GM12864 (cell line): ENCODE results near the gene MAFF.
"Not testable (repeated sequence)": the region's sequence is repeated elsewhere in the genome, so short reads cannot be mapped to it uniquely, and the experiment has no call there.

ENCODE experiments used
- DNase-seq: peaks from one replicate; pipeline ENCODE4 v3.0.0-alpha.2; 2011; ENCODE audit warnings: low read depth
- H3K4me3 ChIP-seq: 2 replicates; pipeline ENCODE4 v1.5.1; 2011; ENCODE audit warnings: mild to moderate bottlenecking, low read depth, low read length, control low read depth
- TF ChIP-seq, protein P1 (sequence below): IDR thresholded peaks from 2 replicates; pipeline ENCODE4 v1.5.1; 2011; ENCODE audit warnings: low read depth, mild to moderate bottlenecking, moderate library complexity, low read length, control low read depth, inconsistent platforms; ENCODE audit errors: missing control alignments

Gene MAFF

DNA sequence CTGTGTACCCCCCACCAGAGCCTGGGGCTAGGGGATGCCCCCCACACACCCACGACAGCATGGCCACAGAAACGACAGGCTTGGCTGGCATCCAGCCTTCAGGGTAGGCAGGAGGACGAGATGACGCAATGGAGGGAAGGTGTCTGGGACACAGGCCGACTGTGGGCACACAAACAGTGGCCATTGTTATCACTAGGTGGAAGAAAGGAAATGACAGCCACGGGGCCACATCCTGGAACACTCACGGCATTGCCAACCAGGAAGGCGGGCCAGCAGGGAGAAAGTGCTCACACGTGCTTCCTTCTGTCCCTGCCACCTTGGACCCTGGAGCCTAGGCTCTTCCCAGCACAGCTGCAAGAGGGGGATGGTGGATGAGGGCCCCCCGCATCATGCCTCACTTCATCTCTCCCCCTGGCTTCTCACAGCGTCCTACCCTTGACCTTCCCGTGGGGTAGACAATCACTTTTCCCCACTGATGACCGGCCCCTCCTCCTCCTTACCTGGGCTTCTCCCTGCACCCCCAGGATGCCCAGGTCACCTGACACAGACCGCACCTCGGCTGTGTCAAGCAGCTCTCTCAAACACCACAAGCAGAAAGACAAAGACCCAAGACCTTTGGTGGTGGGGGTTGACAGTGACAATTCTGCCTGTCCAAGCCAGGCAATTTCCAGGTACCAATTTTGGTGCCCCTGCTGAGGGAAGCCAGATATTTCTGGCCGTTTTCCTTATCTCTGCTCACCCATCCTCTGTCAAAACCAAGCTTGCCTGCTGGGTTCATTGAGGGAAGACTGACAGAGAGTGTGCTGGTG lies 28.8 kb upstream of the MAFF start:
- no peak for DNase-seq
- no peak overlapping the region for H3K4me3 ChIP-seq
- TF ChIP-seq, protein P1, sequence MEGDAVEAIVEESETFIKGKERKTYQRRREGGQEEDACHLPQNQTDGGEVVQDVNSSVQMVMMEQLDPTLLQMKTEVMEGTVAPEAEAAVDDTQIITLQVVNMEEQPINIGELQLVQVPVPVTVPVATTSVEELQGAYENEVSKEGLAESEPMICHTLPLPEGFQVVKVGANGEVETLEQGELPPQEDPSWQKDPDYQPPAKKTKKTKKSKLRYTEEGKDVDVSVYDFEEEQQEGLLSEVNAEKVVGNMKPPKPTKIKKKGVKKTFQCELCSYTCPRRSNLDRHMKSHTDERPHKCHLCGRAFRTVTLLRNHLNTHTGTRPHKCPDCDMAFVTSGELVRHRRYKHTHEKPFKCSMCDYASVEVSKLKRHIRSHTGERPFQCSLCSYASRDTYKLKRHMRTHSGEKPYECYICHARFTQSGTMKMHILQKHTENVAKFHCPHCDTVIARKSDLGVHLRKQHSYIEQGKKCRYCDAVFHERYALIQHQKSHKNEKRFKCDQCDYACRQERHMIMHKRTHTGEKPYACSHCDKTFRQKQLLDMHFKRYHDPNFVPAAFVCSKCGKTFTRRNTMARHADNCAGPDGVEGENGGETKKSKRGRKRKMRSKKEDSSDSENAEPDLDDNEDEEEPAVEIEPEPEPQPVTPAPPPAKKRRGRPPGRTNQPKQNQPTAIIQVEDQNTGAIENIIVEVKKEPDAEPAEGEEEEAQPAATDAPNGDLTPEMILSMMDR, result no peak

DNA sequence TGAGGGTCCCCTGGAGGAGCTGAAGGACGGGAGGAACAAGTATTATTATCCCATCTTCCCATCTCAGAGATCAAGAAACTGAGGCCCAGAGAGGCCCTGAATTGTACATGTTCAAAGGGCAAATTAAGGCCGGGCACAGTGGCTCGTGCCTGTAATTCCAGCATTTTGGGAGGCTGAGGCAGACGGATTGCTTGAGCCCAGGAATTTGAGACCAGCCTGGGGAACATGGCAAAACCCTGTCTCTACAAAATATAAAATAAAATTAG lies 28.2 kb upstream of the MAFF start:
- DNase-seq, result no peak
- TF ChIP-seq, protein P1, result no peak
- H3K4me3 ChIP-seq, result no peak overlapping the region

DNA sequence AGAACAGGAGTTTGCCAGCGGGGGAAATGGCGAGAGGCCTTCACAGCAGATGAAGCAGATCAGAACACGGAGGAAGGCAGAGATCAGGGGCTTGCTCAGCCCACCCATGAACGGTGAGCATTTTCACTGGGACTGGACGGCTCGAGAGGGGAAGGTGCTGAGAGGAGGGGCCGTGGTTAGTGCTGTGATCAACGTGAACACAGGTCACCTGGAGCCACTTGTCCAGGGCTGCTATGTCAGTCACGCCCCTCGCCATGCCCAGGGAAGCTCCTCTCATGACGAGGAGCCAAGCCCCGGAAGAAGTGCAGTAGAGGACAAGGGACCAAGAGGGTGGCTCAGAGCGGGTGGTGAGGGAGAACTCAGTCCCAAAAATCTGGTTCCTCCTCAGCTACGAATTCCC lies 27.2 kb upstream of the MAFF start:
- H3K4me3 ChIP-seq, result no peak overlapping the region
- no peak for DNase-seq
- TF ChIP-seq, protein P1, result no peak

DNA sequence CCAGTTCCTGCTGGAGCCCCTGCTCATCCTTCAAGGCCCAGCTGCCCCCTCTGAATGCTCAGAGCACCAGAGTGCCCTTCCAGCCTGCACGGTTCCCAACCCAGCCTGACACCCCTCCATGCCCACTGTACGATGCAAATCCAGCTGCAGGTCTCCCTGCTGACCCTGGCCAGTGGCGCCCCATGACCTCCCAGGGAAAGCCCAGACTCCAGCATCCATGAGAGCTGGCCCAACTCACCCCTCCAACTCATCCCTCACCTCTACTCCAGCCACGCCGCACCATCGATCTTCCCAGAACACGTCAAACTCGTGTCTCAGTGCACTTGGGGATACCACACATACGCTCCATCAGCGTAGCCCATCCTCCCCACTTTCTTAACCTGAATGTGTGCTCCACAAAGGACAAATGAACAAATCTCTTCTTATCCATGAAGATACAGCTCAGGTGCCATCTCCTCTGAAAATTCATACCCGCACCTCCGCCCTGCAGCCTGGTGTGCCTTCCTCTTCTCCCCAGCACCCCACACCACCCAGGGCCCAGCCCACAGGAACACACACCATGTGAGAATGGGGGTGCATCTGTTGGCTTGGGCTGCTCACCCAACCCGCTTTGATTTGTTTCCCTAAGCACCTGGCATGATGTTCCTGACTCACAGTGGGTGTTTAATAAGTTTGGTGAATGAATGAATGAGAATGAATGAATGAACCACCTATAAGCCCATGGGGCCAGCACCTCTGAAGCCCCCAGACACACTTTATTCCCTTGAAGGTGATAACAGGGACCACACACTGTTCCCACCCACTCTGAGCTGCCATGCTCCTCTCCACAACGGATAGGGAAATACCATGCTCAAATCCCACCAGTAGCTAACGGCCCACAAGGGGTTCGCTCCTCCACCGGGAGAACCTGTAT lies 26.3 kb upstream of the MAFF start:
- no peak overlapping the region for H3K4me3 ChIP-seq
- DNase-seq, result no peak
- TF ChIP-seq, protein P1, result no peak

DNA sequence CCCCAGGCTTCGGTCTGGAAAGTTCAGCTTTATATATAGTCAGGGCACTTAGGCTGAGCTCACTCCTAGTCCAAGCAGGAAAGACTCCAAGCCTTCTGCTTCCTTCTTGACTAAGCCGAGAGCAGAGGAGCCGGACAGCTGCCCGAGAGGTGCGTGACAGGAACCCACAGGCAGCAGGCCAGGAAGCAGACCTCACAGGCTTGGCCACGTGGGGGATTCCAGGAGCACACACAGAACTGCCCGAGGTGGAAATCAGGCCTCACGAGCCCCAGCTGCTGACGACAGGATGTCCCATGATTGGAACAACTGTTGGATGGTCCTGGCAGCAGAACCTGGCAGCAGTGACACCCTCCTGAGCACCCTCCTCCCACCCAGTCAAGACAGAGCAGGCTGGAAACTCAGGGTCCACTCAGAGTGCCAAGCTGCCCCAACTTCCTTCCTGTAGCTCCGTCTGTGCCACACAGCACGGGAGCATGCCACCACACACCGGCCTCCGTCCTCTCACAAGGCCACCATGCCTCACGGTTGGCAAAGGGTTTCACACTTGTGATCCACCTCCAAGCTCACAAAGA lies 25.5 kb upstream of the MAFF start:
- no peak overlapping the region for H3K4me3 ChIP-seq
- TF ChIP-seq, protein P1, result no peak
- DNase-seq, result no peak

DNA sequence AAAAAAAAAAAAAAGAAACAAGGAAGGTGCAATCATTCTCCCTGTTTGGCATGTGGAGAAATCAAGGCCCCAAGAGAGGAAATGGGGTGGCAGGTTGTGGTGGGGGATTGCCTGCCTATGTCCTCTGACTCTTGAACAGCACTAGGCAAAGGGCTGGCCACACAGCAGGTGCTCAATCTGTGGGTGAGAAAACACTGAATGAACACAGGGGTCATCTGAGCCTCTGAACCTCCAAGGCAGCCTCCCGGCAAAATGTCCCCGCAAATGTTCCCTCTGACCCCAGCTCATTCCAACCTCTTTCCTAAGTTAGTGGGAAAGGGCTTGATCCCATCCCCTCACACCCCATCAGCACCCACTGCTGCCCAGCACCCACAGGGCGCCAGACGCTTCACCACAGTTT lies 24.8 kb upstream of the MAFF start:
- DNase-seq, result no peak
- no peak overlapping the region for H3K4me3 ChIP-seq
- TF ChIP-seq, protein P1, result no peak

DNA sequence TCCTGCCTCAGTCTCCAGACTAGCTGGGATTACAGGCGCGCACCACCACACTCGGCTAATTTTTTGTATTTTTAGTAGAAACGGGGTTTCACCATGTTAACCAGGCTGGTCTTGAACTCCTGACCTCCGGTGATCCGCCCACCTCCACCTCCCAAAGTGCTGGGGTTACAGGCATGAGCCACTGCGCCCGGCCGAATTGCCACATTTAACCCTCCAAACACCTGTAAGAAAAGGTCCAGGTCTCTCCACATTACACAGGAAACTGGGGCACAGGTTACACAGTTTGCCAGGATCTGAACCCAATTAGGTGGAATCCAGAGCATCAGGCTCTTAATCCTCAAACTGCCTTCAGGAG lies 24.2 kb upstream of the MAFF start:
- H3K4me3 ChIP-seq, DNase-seq: not testable (repeated sequence)
